Measurements from ENCODE around the gene WDR12.
A peak's percentile ranks its signal among the peaks of the same experiment; 100 is the strongest.
"Not testable (repeated sequence)": the region's sequence is repeated elsewhere in the genome, so short reads cannot be mapped to it uniquely, and the experiment has no call there.

WDR12 gene

GRCh38 chr2:202911512-202912341 lies at the start of gene WDR12, which contains the start of gene CARF:
Gene WDR12, minus strand, starts transcription at chr2:202911673. Its CDS starts 197 bp downstream, at chr2:202911476.
Gene CARF, plus strand, starts transcription at chr2:202912275. Its CDS starts 29,628 bp downstream, at chr2:202941903.
- DNase-seq (ENCODE audit: low spot score) = peak; percentile 98

GRCh38 chr2:202960524-202960923 lies 49.1 kb upstream of the WDR12 start:
- no peak for DNase-seq (ENCODE audit: low spot score)

GRCh38 chr2:202950592-202950991 lies 39.1 kb upstream of the WDR12 start:
- DNase-seq (ENCODE audit: low spot score) = no peak

GRCh38 chr2:202949333-202949732 lies 37.9 kb upstream of the WDR12 start:
- DNase-seq (ENCODE audit: low spot score) = not testable (repeated sequence)

GRCh38 chr2:202945497-202945896 lies 34.0 kb upstream of the WDR12 start:
- DNase-seq (ENCODE audit: low spot score) = no peak

- DNase-seq (ENCODE audit: low spot score) = no peak
Observed at GRCh38 chr2:202944816-202945215, 33.3 kb upstream of the WDR12 start.

- DNase-seq (ENCODE audit: low spot score) = no peak
Observed at GRCh38 chr2:202944408-202944807, 32.9 kb upstream of the WDR12 start.

GRCh38 chr2:202941771-202942170 lies 30.3 kb upstream of the WDR12 start:
- no peak for DNase-seq (ENCODE audit: low spot score)

GRCh38 chr2:202938960-202939359 lies 27.5 kb upstream of the WDR12 start:
- DNase-seq (ENCODE audit: low spot score) = no peak

GRCh38 chr2:202934456-202934855 lies 23.0 kb upstream of the WDR12 start:
- no peak for DNase-seq (ENCODE audit: low spot score)

- DNase-seq (ENCODE audit: low spot score) = no peak
Observed at GRCh38 chr2:202933958-202934357, 22.5 kb upstream of the WDR12 start.

- DNase-seq (ENCODE audit: low spot score) = peak; percentile 2
Observed at GRCh38 chr2:202933139-202933510, 21.7 kb upstream of the WDR12 start.

GRCh38 chr2:202932425-202933138 lies 21.1 kb upstream of the WDR12 start:
- peak; percentile 32 for DNase-seq (ENCODE audit: low spot score)

GRCh38 chr2:202918860-202919259 lies 7.4 kb upstream of the WDR12 start:
- DNase-seq (ENCODE audit: low spot score) = no peak

GRCh38 chr2:202912342-202913201 lies 1.1 kb upstream of the WDR12 start:
- not testable (repeated sequence) for DNase-seq (ENCODE audit: low spot score)

- DNase-seq (ENCODE audit: low spot score) = no peak
Observed at GRCh38 chr2:202911203-202911511, 316 bp downstream of the WDR12 start.

- no peak for DNase-seq (ENCODE audit: low spot score)
Observed at GRCh38 chr2:202910698-202911097, 775 bp downstream of the WDR12 start.

GRCh38 chr2:202910250-202910649 lies 1.2 kb downstream of the WDR12 start:
- not testable (repeated sequence) for DNase-seq (ENCODE audit: low spot score)

- DNase-seq (ENCODE audit: low spot score) = no peak
Observed at GRCh38 chr2:202909394-202910192, 1.9 kb downstream of the WDR12 start.

- no peak for DNase-seq (ENCODE audit: low spot score)
Observed at GRCh38 chr2:202908186-202908585, 3.3 kb downstream of the WDR12 start.

- DNase-seq (ENCODE audit: low spot score) = not testable (repeated sequence)
Observed at GRCh38 chr2:202905507-202905906, 6.0 kb downstream of the WDR12 start.

GRCh38 chr2:202885190-202885589 lies 26.3 kb downstream of the WDR12 start:
- no peak for DNase-seq (ENCODE audit: low spot score)

All from AG08395 (cell line).